GM12801 (cell line): Measurements from ENCODE around the gene CHAF1B.

ENCODE experiments used
- CTCF ChIP-seq: IDR thresholded peaks from one replicate; pipeline ENCODE4 v1.5.1; 2011; ENCODE audit warnings: control low read depth; ENCODE audit not compliant: insufficient read length; ENCODE audit errors: extremely low read depth

Gene CHAF1B

GRCh38 chr21:36424592-36424991 lies 39.4 kb downstream of the CHAF1B start:
- no peak for TF ChIP-seq CTCF

GRCh38 chr21:36425286-36425685 lies 40.1 kb downstream of the CHAF1B start:
- TF ChIP-seq CTCF = no peak

- TF ChIP-seq CTCF = no peak
Observed at GRCh38 chr21:36427502-36427901, 42.3 kb downstream of the CHAF1B start.

GRCh38 chr21:36428761-36429432 lies 43.7 kb downstream of the CHAF1B start:
- no peak for TF ChIP-seq CTCF

GRCh38 chr21:36429947-36430546 lies 44.9 kb downstream of the CHAF1B start:
- no peak for TF ChIP-seq CTCF

- TF ChIP-seq CTCF = no peak
Observed at GRCh38 chr21:36430841-36431240, 45.6 kb downstream of the CHAF1B start.

- TF ChIP-seq CTCF = no peak
Observed at GRCh38 chr21:36431252-36431651, 46.1 kb downstream of the CHAF1B start.
